SK-N-SH treated with all-trans-retinoic acid at 6 μM for 48 hours (cell line): ENCODE results near the gene KCNH1.

Source experiments
- CREB5 ChIP-seq: fragments of 250-450 bp; sonication (Bioruptor Pico); IDR thresholded peaks from 2 replicates; pipeline ENCODE4 v1.5.1; 2020; ENCODE audit warnings: low read depth, mild to moderate bottlenecking, moderate library complexity
- PPARA ChIP-seq: fragments of 250-450 bp; sonication (Bioruptor Pico); IDR thresholded peaks from 2 replicates; pipeline ENCODE4 v1.5.0; 2020; ENCODE audit warnings: mild to moderate bottlenecking, borderline replicate concordance
- TOX ChIP-seq: fragments of 250-450 bp; sonication (Bioruptor Pico); IDR thresholded peaks from 2 replicates; pipeline ENCODE4 v1.8.0; 2021; ENCODE audit warnings: mild to moderate bottlenecking, moderate library complexity, borderline replicate concordance
- ZFP30 ChIP-seq: fragments of 450-650 bp; formaldehyde crosslinking; IDR thresholded peaks from 2 replicates; pipeline ENCODE4 v1.5.0; 2022; ENCODE audit warnings: mild to moderate bottlenecking, moderate library complexity

- TF ChIP-seq PPARA (CRISPR knock-in tag) = no peak
- TF ChIP-seq CREB5 (CRISPR knock-in tag) = no peak
- no peak for TF ChIP-seq ZFP30
- TF ChIP-seq TOX = no peak
Measured at GRCh38 chr1:210908257-210908656, 225.7 kb downstream of the KCNH1 start.
